Stimulated activated naive B cell treated with anti-CD40 and anti-IgM and Interleukin-4, amounts not matched to agents 10 μg/mL and 1 μg/mL and 100 μg/mL, for 72 hours (primary cell): Measurements from ENCODE around the gene SRGAP3.
A peak's percentile ranks its signal among the peaks of the same experiment; 100 is the strongest.
"Not testable (repeated sequence)": the region's sequence is repeated elsewhere in the genome, so short reads cannot be mapped to it uniquely, and the experiment has no call there.

ENCODE experiments used
- ATAC-seq, 2 donors: fragments of 150-1000 bp; cut with Tn5 transposase; replicated peaks; 2 replicates each; pipeline ENCODE4 v1.10.0; 2021; ENCODE audit warnings: moderate library complexity in 1 of 2
- DNase-seq: peaks from one replicate; pipeline ENCODE4 v3.0.0; 2021
- H3K27ac Mint-ChIP-seq: one replicate; pipeline ENCODE4 v1.8.0; 2022; ENCODE audit warnings: mild to moderate bottlenecking, mixed read lengths
- H3K27me3 Mint-ChIP-seq, 2 donors: one replicate each; pipeline ENCODE4 v1.8.0; 2022; ENCODE audit warnings: mixed read lengths in 2 of 2
- H3K36me3 Mint-ChIP-seq, 2 donors: one replicate each; pipeline ENCODE4 v1.8.0; 2022; ENCODE audit warnings: mixed read lengths in 2 of 2, mild to moderate bottlenecking in 1 of 2
- H3K4me1 Mint-ChIP-seq, 2 donors: one replicate each; pipeline ENCODE4 v1.8.0; 2022; ENCODE audit warnings: mixed read lengths in 2 of 2, mild to moderate bottlenecking in 1 of 2
- H3K4me3 Mint-ChIP-seq, 2 donors: one replicate each; pipeline ENCODE4 v1.8.0; 2022; ENCODE audit warnings: mild to moderate bottlenecking in 2 of 2, mixed read lengths in 2 of 2, moderate library complexity in 1 of 2
- H3K9me3 Mint-ChIP-seq, 2 donors: one replicate each; pipeline ENCODE4 v1.8.0; 2022; ENCODE audit warnings: mixed read lengths in 2 of 2, mild to moderate bottlenecking in 1 of 2

The SRGAP3 gene

DNA sequence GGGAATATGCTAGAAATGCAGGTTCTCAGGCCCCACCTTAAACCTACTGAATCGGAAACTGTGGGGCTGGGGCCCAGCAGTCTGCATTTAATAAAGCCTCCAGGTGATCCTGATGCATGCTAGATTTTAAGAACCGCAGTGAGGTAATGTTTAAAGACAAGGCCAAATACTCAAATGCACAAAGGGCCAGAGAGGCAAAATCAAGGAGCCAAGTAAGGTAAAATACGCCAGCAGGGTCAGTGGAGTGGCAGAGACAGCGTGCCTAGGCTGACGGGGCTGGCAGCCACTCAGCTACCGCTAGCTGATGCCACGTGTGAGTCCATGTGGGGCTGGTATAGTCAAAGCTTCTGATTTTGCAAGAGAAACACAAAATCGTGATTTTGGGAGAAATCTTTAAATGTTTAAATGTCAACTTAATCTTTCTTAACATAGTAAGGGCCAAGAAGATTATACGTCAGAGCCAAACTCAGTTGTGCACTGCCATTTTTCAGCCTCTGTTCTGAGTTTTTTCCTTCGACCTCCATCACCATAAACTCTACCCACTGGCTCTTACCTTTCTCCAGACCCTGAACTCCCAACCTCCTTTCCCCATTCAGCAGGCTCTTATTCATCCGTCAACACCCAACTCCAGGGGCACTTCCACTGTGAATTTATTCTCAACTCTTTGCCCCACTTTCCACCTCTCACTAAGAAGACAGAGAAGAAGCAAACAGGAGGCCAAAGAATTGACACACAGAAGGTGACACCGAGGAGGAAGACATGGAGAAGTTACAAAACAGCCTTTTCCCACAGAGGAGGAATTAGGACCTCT lies 149.5 kb downstream of the SRGAP3 start:
- H3K4me1 Mint-ChIP-seq = peaks cover 0 to 2% of the 10 kb centered on the region in 2 donors
- H3K27ac Mint-ChIP-seq = no peak overlapping the region
- ATAC-seq (no peak), DNase-seq (no peak)
- no peaks in the 10 kb centered on the region for H3K9me3 Mint-ChIP-seq
- H3K36me3 Mint-ChIP-seq = no peaks in the 10 kb centered on the region
- H3K27me3 Mint-ChIP-seq = peaks cover 0 to 3% of the 10 kb centered on the region in 2 donors
- H3K4me3 Mint-ChIP-seq = no peak overlapping the region

DNA sequence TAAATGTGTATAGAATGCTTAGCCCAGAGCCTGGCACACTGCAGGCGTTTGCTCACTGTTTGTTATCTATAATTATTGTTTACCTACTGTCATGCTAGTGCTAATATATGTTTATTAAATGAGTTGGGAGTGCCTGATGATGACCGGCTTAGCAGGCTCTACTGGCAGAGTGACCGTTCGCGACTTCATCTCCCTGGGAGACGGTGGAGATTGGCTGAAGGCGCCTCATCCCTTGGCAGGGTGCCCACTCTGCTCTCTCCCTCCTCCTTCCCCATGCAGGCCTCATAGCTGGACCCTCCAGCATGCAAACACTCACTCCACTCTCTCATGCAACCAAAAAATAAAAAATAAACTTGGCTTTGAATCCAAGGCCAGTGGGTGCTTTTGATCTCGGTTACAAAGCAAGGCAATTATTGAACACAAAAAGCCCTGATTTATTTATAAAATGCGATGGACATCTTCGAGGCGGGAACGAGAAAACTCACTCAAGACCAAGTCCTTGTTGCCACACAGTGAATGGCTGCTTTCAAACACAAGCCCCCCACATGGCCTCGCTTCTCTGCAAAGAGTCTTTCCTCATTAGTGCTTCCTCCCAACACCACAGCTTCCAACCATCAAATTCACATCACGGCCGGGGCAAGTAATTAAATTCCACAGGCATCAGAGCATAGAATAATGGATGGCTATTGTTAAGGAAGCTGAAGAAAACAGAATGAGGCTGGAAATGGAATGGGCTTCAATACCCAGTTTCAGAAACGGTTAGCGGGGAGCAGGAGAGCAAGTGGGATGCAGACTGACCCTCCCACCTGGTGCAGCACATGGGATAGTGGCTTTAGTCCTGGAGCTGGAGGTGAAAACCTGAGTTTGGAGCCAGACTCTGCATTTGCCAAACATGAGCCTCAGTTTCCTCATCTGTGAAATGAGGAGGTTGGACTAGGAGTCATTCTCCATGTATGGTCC lies 150.4 kb downstream of the SRGAP3 start:
- no peak overlapping the region for H3K4me3 Mint-ChIP-seq
- no peaks in the 10 kb centered on the region for H3K36me3 Mint-ChIP-seq
- ATAC-seq (no peak), DNase-seq (no peak)
- peaks cover 0 to 3% of the 10 kb centered on the region in 2 donors for H3K27me3 Mint-ChIP-seq
- no peak overlapping the region for H3K27ac Mint-ChIP-seq
- H3K4me1 Mint-ChIP-seq = peaks cover 0 to 2% of the 10 kb centered on the region in 2 donors
- H3K9me3 Mint-ChIP-seq = no peaks in the 10 kb centered on the region

GRCh38 chr3:9097495-9097894 lies 152.0 kb downstream of the SRGAP3 start:
- Mint-ChIP-seq H3K36me3 (no peaks in the 10 kb centered on the region), H3K27ac (no peak overlapping the region), H3K4me3 (no peak overlapping the region), H3K9me3 (no peaks in the 10 kb centered on the region), H3K4me1 (peaks cover 0 to 2% of the 10 kb centered on the region in 2 donors), H3K27me3 (peaks cover 3 to 6% of the 10 kb centered on the region in 2 donors)
- ATAC-seq (no peak), DNase-seq (no peak)

- Mint-ChIP-seq H3K27ac (no peak overlapping the region), H3K4me1 (no peaks in the 10 kb centered on the region), H3K27me3 (peaks cover 0 to 6% of the 10 kb centered on the region in 2 donors), H3K36me3 (no peaks in the 10 kb centered on the region), H3K9me3 (no peaks in the 10 kb centered on the region), H3K4me3 (no peak overlapping the region)
- DNase-seq (no peak), ATAC-seq (no peak)
Observed at GRCh38 chr3:9091486-9092235, 157.8 kb downstream of the SRGAP3 start.

DNA sequence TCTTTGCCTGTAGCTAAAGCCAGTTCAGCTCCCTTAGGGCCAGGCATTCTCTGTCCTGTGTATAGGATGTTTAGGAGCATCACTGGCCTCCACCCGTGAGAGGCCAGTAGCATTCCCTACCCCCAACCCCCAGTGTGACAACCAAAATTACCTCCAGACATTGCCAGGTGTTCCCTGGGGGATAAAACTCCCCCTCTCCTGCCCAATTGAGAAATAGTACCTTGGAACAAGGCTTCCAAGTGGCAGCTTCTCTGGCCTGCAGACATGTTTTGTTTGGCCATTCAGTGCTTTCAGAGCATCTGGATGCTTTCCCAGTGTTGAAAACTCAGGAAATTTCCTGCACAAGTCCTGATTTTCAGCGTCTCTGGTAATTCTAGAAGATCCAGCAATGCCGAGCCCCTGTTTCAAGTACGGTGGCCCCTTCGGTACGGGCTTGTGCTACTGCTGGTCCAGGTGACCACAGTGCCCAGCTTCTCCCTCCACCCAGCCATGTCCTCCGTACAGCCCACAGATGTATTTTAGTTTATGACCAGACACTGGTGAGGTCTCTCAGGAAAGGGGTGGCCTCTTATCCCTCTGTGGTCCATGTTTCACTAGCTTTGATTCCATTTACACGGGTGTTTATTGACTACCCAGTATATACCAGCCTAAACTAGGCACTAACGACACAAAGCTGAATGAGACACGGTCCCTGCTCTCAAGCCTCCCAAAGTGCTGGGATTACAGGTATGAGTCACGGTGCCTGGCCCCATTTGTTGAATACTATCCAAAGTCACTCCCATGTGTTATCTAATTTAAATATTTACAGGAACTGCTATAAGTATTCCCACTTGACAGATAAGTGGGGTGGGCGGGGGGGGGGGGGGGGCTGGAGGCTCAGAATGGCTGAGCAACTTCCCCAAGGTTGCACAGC lies 160.7 kb downstream of the SRGAP3 start:
- no peak for ATAC-seq
- Mint-ChIP-seq H3K27me3 (peaks cover 5 to 6% of the 10 kb centered on the region in 2 donors), H3K27ac (no peak overlapping the region), H3K4me3 (no peak overlapping the region), H3K36me3 (no peaks in the 10 kb centered on the region), H3K9me3 (no peaks in the 10 kb centered on the region), H3K4me1 (no peaks in the 10 kb centered on the region)
- no peak for DNase-seq

- peak in 1 of 2 donors; percentile 29 for ATAC-seq
- Mint-ChIP-seq H3K4me3 (no peak overlapping the region), H3K36me3 (no peaks in the 10 kb centered on the region), H3K27ac (no peak overlapping the region), H3K9me3 (no peaks in the 10 kb centered on the region), H3K4me1 (no peaks in the 10 kb centered on the region), H3K27me3 (peaks cover 0 to 7% of the 10 kb centered on the region in 2 donors)
- DNase-seq = no peak
Observed at GRCh38 chr3:9087831-9088413, 161.5 kb downstream of the SRGAP3 start.

DNA sequence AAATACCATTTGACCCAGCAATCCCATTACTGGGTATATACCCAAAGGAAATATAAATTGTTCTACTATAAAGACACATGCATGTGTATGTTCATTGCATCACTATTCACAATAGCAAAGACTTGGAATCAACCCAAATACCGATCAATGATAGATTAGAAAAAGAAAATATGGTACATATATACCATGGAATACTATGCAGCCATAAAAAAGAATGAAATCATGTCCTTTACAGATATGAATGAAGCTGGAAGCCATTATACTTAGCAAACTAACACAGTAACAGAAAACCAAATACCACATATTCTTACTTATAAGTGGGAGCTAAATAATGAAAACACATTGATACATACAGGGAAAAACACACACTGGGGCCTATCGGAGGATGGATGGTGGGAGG lies 164.0 kb downstream of the SRGAP3 start:
- not testable (repeated sequence) for H3K4me1 Mint-ChIP-seq, H3K36me3 Mint-ChIP-seq, DNase-seq, H3K27ac Mint-ChIP-seq, ATAC-seq, H3K4me3 Mint-ChIP-seq, H3K9me3 Mint-ChIP-seq, H3K27me3 Mint-ChIP-seq

GRCh38 chr3:9081184-9081818 lies 168.1 kb downstream of the SRGAP3 start:
- Mint-ChIP-seq H3K4me1 (peaks cover 8 to 11% of the 10 kb centered on the region in 2 donors), H3K27ac (no peak overlapping the region), H3K9me3 (no peaks in the 10 kb centered on the region), H3K4me3 (no peak overlapping the region), H3K27me3 (peaks cover 0 to 7% of the 10 kb centered on the region in 2 donors), H3K36me3 (no peaks in the 10 kb centered on the region)
- peak; percentile 38 to 47 for ATAC-seq
- DNase-seq = no peak

DNA sequence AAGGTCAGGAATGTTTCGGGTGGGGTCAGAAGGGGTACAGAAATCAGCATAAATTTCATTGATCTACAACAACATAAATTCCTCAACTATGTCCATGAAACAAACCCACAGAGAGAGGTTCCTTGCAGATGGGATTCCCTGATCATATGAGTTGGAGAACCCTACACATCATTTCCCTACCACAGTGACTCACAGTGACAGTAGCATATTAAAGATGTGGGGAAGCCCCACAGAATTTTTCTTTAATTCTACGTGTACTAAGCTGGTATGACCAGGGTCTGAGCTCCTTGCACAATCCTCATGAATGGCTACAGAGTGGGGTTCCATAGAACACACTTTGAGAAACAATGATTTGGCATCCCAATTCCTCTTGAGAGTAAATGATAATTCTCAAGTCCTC lies 169.3 kb downstream of the SRGAP3 start:
- Mint-ChIP-seq H3K27me3 (peaks cover 0 to 7% of the 10 kb centered on the region in 2 donors), H3K27ac (no peak overlapping the region), H3K4me1 (peaks cover 8 to 11% of the 10 kb centered on the region in 2 donors), H3K9me3 (no peaks in the 10 kb centered on the region), H3K36me3 (no peaks in the 10 kb centered on the region), H3K4me3 (no peak overlapping the region)
- ATAC-seq (peak; percentile 80 to 92), DNase-seq (no peak)

DNA sequence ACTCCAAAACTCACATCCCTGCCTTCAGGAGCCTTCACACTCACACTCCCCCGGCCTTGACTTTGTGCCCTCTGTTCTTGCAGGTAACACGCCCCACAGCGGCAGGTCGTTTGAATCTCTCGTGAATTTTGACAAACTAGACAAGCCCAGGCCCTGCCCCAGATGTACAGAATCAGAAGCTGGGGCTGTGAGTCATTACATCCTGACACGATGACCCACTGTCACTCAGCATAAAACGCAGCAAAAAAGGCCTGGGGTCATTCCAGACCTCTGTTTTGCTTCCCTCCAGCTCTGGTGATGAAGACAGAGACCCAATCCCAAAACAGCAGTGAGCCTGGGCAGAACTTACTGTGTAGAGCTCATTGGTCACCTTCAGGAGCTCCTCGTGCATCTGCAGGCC lies 169.8 kb downstream of the SRGAP3 start:
- H3K9me3 Mint-ChIP-seq = no peaks in the 10 kb centered on the region
- peaks cover 8 to 11% of the 10 kb centered on the region in 2 donors for H3K4me1 Mint-ChIP-seq
- no peak for DNase-seq
- no peak for ATAC-seq
- no peak overlapping the region for H3K4me3 Mint-ChIP-seq
- no peaks in the 10 kb centered on the region for H3K36me3 Mint-ChIP-seq
- H3K27ac Mint-ChIP-seq = no peak overlapping the region
- peaks cover 0 to 7% of the 10 kb centered on the region in 2 donors for H3K27me3 Mint-ChIP-seq

- Mint-ChIP-seq H3K27me3 (peaks cover 0 to 2% of the 10 kb centered on the region in 2 donors), H3K4me1 (peaks cover 8 to 11% of the 10 kb centered on the region in 2 donors)
- ATAC-seq = no peak
Observed at GRCh38 chr3:9078561-9079240, 170.7 kb downstream of the SRGAP3 start.

GRCh38 chr3:9077029-9077428 lies 172.4 kb downstream of the SRGAP3 start:
- Mint-ChIP-seq H3K4me3 (no peak overlapping the region), H3K9me3 (no peaks in the 10 kb centered on the region), H3K4me1 (peaks cover 8 to 11% of the 10 kb centered on the region in 2 donors), H3K36me3 (no peaks in the 10 kb centered on the region), H3K27me3 (no peaks in the 10 kb centered on the region), H3K27ac (no peak overlapping the region)
- no peak for DNase-seq
- no peak for ATAC-seq

More at GRCh38 chr3:9078561-9079240, 170.7 kb downstream of the SRGAP3 start:
- no peaks in the 10 kb centered on the region for H3K9me3 Mint-ChIP-seq
- H3K27ac Mint-ChIP-seq = no peak overlapping the region
- no peaks in the 10 kb centered on the region for H3K36me3 Mint-ChIP-seq
- no peak overlapping the region for H3K4me3 Mint-ChIP-seq
- no peak for DNase-seq
